ENCODE measurements around the gene TPMT. TPM values are rescaled to one million over a fixed set of nuclear protein-coding genes. Genes with fewer than 3 reads are reported as not detected.
"Not testable (repeated sequence)": the region's sequence is repeated elsewhere in the genome, so short reads cannot be mapped to it uniquely, and the experiment has no call there.

The TPMT gene
- total RNA-seq, 4 donors from 2014 or later, result 6.3 to 9.6 (median 8.4) TPM

DNA sequence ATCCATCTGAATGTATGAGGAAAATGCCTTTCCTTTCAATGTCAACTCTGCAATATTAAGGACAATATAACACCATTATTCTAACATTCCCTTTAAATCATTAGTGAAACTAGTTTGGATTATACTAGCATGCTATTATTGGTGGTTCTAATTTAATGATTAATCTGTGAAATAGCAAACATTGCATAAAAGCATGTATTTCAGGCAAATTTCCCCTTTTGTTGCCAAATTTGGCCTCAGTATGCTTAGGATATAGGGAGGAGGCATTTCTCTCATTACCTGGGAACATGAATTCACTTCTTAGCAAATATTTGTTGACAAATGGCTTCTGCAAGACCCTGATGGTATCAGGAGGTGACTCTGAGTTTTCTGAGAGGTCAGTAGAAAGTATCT is 1.6 kb downstream of the TPMT start:
- Histone ChIP-seq H3K4me1 (peaks cover 15 to 25% (median 22%) of the 10 kb centered on the region in 4 donors), H3K27ac (replicated peaks in 1 of 4) (no peak overlapping the region), H3K36me3 (peaks cover 0 to 5% (median 2%) of the 10 kb centered on the region in 4 donors), H3K27me3 (no peaks in the 10 kb centered on the region), H3K4me3 (no peak overlapping the region), H3K9me3 (no peaks in the 10 kb centered on the region)
- DNase-seq (ENCODE audit: extremely low spot score), result no peak
- intact Hi-C loops (cut with DNase I), result loop anchor here (10.0 kb wide), 1 partner anchor 449 kb away; the partner anchor contains the start of gene NUP153
- no peak for TF ChIP-seq POLR2A (IDR thresholded peaks at IDR 0.05; ENCODE audit: low read depth)
- TF ChIP-seq EP300 (IDR thresholded peaks at IDR 0.05), result no peak
- no peak for TF ChIP-seq POLR2AphosphoS5 (IDR thresholded peaks at IDR 0.05)
- no peak for TF ChIP-seq CTCF (IDR thresholded peaks at IDR 0.05)

GRCh38 chr6:18151801-18152200 is 3.1 kb downstream of the TPMT start:
- intact Hi-C loops (cut with DNase I), result loop anchor here (10.0 kb wide), 1 partner anchor 447 kb away; the partner anchor contains the start of gene NUP153
- Histone ChIP-seq H3K9me3 (no peaks in the 10 kb centered on the region), H3K27me3 (no peaks in the 10 kb centered on the region), H3K4me3 (no peak overlapping the region), H3K4me1 (peaks cover 15 to 24% (median 22%) of the 10 kb centered on the region in 4 donors), H3K36me3 (peaks cover 0 to 14% (median 6%) of the 10 kb centered on the region in 4 donors), H3K27ac (replicated peaks in 1 of 4) (no peak overlapping the region)
- WGBS, result 74% methylated on average over 3 of the region's 3 CpGs
- DNase-seq (ENCODE audit: extremely low spot score), result no peak
- no peak for TF ChIP-seq POLR2AphosphoS5 (IDR thresholded peaks at IDR 0.05)
- TF ChIP-seq CTCF (IDR thresholded peaks at IDR 0.05), result no peak
- TF ChIP-seq EP300 (IDR thresholded peaks at IDR 0.05), result no peak
- no peak for TF ChIP-seq POLR2A (IDR thresholded peaks at IDR 0.05; ENCODE audit: low read depth)

DNA sequence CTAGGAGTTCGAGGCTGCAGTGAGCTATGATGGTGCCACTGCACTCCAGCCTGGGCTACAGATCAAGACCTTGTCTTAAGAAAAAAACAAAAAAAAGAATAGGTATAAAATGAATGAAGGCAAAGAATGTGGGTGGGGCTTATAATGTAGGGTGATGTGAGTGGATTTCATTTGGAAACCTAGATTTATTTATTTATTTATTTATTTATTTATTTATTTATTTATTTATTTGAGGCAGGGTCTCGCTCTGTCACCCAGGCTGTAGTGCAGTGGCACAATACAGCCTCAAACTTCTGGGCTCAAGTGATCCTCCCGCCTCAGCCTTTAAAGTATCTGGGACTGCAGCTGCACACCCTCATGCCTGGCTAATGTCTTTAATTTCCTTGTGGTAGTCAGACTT is 3.5 kb downstream of the TPMT start:
- not testable (repeated sequence) for DNase-seq (ENCODE audit: extremely low spot score); H3K27ac ChIP-seq (replicated peaks in 1 of 4); H3K9me3 ChIP-seq; H3K4me3 ChIP-seq; H3K27me3 ChIP-seq
- intact Hi-C loops (cut with DNase I), result loop anchor here (10.0 kb wide), 1 partner anchor 447 kb away; the partner anchor contains the start of gene NUP153
- peaks cover 15 to 21% (median 20%) of the 10 kb centered on the region in 4 donors for H3K4me1 ChIP-seq
- peaks cover 0 to 17% (median 7%) of the 10 kb centered on the region in 4 donors for H3K36me3 ChIP-seq
- 94% methylated on average over 3 of the region's 3 CpGs for WGBS

DNA sequence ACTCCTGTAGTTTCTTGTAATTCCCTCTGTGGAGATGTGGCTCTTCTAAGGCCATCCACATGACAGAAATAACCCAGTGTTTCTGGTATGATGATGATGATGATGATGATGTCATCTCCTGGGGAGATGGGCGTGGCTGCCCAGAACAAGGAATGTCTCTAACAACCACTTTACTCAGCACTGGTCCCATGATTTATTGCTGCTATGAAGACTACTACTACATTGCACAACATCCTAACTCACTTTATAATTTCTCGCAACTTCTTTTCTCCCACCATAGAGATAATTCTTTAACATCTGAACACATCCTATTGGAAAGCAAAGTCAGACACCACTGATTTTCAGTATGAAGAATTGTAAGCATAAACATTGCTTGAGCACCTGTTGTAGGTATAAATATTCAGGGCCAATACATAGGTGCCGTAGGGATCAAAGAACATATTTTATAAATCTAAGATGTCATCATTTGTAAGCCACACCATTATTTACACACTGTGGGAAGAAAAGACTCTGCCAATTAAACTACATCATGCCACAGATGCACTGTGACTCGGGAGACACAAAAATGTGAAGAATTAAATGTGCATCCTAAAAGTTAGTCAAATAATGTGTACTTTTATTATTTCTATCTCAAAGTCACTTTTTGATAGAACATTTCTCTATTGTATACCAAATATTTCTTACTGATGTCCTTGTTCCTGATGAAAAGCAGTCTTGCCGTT is 6.4 kb downstream of the TPMT start:
- H3K27me3 ChIP-seq, result no peaks in the 10 kb centered on the region
- H3K27ac ChIP-seq (replicated peaks in 1 of 4), result no peak overlapping the region
- intact Hi-C loops (cut with DNase I), result no loop called here
- TF ChIP-seq POLR2AphosphoS5 (IDR thresholded peaks at IDR 0.05) (no peak), POLR2A (IDR thresholded peaks at IDR 0.05; ENCODE audit: low read depth) (no peak), CTCF (IDR thresholded peaks at IDR 0.05) (no peak), EP300 (IDR thresholded peaks at IDR 0.05) (no peak)
- no peak overlapping the region for H3K4me3 ChIP-seq
- H3K4me1 ChIP-seq, result peaks cover 2 to 5% (median 4%) of the 10 kb centered on the region in 4 donors
- H3K9me3 ChIP-seq, result no peaks in the 10 kb centered on the region
- DNase-seq (ENCODE audit: extremely low spot score), result no peak
- 90% methylated on average over 5 of the region's 5 CpGs for WGBS
- H3K36me3 ChIP-seq, result peaks cover 0 to 32% (median 15%) of the 10 kb centered on the region in 4 donors

- TF ChIP-seq POLR2A (IDR thresholded peaks at IDR 0.05; ENCODE audit: low read depth), result no peak
- no peak for TF ChIP-seq EP300 (IDR thresholded peaks at IDR 0.05)
- TF ChIP-seq CTCF (IDR thresholded peaks at IDR 0.05), result no peak
- no peak for TF ChIP-seq POLR2AphosphoS5 (IDR thresholded peaks at IDR 0.05)
- H3K4me1 ChIP-seq, result no peaks in the 10 kb centered on the region
- peaks cover 0 to 41% (median 23%) of the 10 kb centered on the region in 4 donors for H3K36me3 ChIP-seq
- intact Hi-C loops (cut with DNase I), result no loop called here
- DNase-seq (ENCODE audit: extremely low spot score), result no peak
- H3K4me3 ChIP-seq, result no peak overlapping the region
- H3K27me3 ChIP-seq, result no peaks in the 10 kb centered on the region
- WGBS, result 100% methylated on average over 2 of the region's 2 CpGs
- no peak overlapping the region for H3K27ac ChIP-seq (replicated peaks in 1 of 4)
- no peaks in the 10 kb centered on the region for H3K9me3 ChIP-seq
Measured at GRCh38 chr6:18147616-18148015, 7.3 kb downstream of the TPMT start.

Measured in esophagus muscularis mucosa (tissue), 4 donors.